GM12864 (cell line): ENCODE results near the gene RAB24.
"Not testable (repeated sequence)": the region's sequence is repeated elsewhere in the genome, so short reads cannot be mapped to it uniquely, and the experiment has no call there.

ENCODE experiments used
- DNase-seq: peaks from one replicate; pipeline ENCODE4 v3.0.0-alpha.2; 2011; ENCODE audit warnings: low read depth
- H3K4me3 ChIP-seq: 2 replicates; pipeline ENCODE4 v1.5.1; 2011; ENCODE audit warnings: mild to moderate bottlenecking, low read depth, low read length, control low read depth
- TF ChIP-seq, protein P1 (sequence below): IDR thresholded peaks from 2 replicates; pipeline ENCODE4 v1.5.1; 2011; ENCODE audit warnings: low read depth, mild to moderate bottlenecking, moderate library complexity, low read length, control low read depth, inconsistent platforms; ENCODE audit errors: missing control alignments

RAB24 gene

GRCh38 chr5:177347699-177348098, 44.2 kb upstream of the RAB24 start:
- TF ChIP-seq, protein P1, sequence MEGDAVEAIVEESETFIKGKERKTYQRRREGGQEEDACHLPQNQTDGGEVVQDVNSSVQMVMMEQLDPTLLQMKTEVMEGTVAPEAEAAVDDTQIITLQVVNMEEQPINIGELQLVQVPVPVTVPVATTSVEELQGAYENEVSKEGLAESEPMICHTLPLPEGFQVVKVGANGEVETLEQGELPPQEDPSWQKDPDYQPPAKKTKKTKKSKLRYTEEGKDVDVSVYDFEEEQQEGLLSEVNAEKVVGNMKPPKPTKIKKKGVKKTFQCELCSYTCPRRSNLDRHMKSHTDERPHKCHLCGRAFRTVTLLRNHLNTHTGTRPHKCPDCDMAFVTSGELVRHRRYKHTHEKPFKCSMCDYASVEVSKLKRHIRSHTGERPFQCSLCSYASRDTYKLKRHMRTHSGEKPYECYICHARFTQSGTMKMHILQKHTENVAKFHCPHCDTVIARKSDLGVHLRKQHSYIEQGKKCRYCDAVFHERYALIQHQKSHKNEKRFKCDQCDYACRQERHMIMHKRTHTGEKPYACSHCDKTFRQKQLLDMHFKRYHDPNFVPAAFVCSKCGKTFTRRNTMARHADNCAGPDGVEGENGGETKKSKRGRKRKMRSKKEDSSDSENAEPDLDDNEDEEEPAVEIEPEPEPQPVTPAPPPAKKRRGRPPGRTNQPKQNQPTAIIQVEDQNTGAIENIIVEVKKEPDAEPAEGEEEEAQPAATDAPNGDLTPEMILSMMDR: no peak
- no peak overlapping the region for H3K4me3 ChIP-seq
- no peak for DNase-seq

DNA sequence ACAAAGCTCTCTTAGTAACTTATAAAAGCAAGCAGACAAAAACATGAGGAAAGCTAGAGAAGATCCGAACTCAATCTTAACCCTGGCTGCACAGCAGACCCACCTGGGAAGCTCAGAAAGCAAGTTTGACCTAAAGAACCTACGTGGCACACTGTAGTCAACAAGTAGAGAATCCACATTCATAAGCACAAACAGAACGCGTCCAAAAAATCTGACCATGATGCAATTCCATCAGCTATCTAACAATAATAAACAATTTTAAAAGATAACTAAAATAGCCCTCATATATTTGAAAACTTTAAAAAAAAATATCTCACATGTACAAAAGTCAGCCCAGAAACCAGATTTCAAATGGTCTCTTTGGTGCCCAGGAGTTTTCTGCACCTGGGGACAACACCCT, 43.3 kb upstream of the RAB24 start:
- no peak for DNase-seq
- TF ChIP-seq, protein P1: no peak

GRCh38 chr5:177344891-177345290, 41.4 kb upstream of the RAB24 start:
- H3K4me3 ChIP-seq: no peak overlapping the region
- TF ChIP-seq, protein P1: no peak
- DNase-seq: no peak

More for the DNA sequence above, 43.3 kb upstream of the RAB24 start:
- H3K4me3 ChIP-seq: no peak overlapping the region

DNA sequence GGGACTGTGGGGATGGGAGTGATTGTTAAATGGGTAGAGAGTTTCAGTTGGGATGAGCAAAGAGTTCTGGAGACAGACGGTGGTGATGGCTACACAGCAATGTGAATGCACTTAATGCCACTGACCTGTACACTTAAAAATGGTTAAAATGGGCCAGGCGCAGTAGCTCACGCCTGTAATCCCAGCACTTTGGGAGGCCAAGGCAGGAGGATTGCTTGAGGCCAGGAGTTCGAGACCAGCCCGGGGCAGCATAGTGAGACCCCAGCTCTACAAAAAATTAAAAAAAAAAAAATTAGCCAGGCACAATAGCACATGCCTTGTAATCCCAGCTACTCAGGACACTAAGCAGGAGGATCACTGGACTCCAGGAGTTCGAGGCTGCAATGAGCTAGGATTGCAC, 40.3 kb upstream of the RAB24 start:
- TF ChIP-seq, protein P1: no peak
- DNase-seq: no peak
- H3K4me3 ChIP-seq: no peak overlapping the region

- H3K4me3 ChIP-seq, DNase-seq: not testable (repeated sequence)
Measured at GRCh38 chr5:177343000-177343399, 39.5 kb upstream of the RAB24 start.

GRCh38 chr5:177339107-177339638, 35.7 kb upstream of the RAB24 start:
- no peak overlapping the region for H3K4me3 ChIP-seq
- no peak for DNase-seq
- TF ChIP-seq, protein P1: no peak

DNA sequence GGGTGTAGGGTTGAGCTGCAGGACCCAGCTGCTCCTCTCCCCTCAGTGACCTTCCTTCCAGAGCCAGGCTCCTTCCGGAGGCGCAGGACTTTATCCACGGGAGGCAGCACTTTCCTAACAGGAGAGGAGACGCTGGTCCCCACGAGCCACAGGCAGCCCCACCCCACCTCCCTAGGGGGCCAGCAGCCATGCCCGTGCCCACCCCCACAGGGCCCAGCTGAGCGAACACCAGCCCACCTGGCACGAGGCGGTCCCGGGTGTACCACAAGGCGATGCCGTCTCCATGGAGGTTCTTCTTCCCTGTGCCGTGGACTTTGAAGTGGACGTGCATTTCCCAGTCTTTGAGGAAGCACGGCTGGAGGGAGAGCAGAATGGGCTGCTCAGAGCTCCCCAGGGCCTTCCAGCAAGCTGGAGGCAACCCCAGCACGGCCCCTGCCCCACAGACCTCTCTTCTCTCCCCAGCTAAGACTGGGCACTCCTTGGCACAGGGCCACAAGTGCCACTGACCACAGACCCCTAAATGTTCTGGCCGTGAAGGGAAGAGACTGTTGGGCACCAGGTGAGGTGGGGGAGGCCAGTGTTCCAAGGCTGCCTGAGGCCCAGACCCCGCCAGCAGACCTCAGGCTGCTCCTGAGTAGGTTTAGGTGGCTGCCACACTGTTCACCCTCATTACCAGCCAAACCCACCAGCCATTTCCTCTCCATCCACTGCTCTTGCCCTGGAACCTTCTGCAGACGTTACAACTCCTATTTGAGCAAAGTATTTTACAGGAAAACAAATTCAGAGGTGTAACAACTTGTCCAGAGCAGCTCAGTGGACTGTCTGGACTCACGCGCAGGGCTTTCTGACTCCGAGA, 35.0 kb upstream of the RAB24 start:
- DNase-seq: no peak
- TF ChIP-seq, protein P1: no peak
- no peak overlapping the region for H3K4me3 ChIP-seq
